ENCODE results near the gene CMSS1.
A peak's percentile ranks its signal among the peaks of the same experiment; 100 is the strongest.

CMSS1 gene

GRCh38 chr3:100114413-100115030, 296.9 kb downstream of the CMSS1 start, which contains the start of gene FILIP1L:
Gene FILIP1L (minus strand): TSS chr3:100114501.
- DNase-seq, result no peak

- DNase-seq, result no peak
These were observed 299.4 kb downstream of the CMSS1 start for GRCh38 chr3:100117093-100117492.

GRCh38 chr3:100120012-100120411, 302.4 kb downstream of the CMSS1 start:
- DNase-seq, result no peak

GRCh38 chr3:100120693-100121092, 303.0 kb downstream of the CMSS1 start:
- no peak for DNase-seq

GRCh38 chr3:100122321-100122720, 304.7 kb downstream of the CMSS1 start:
- DNase-seq, result no peak

GRCh38 chr3:100123112-100123511, 305.4 kb downstream of the CMSS1 start:
- DNase-seq, result no peak

- DNase-seq, result no peak
These were observed 306.6 kb downstream of the CMSS1 start for GRCh38 chr3:100124201-100124761.

GRCh38 chr3:100125161-100125938, 307.7 kb downstream of the CMSS1 start:
- DNase-seq, result peak; percentile 5

- DNase-seq, result no peak
These were observed 310.1 kb downstream of the CMSS1 start for GRCh38 chr3:100127792-100128191.

GRCh38 chr3:100128565-100128964, 310.9 kb downstream of the CMSS1 start:
- no peak for DNase-seq

- DNase-seq, result no peak
These were observed 312.3 kb downstream of the CMSS1 start for GRCh38 chr3:100129941-100130340.

GRCh38 chr3:100131241-100131640, 313.6 kb downstream of the CMSS1 start:
- no peak for DNase-seq

GRCh38 chr3:100136921-100137320, 319.3 kb downstream of the CMSS1 start:
- DNase-seq, result no peak

GRCh38 chr3:100140976-100141375, 323.3 kb downstream of the CMSS1 start:
- DNase-seq, result no peak

GRCh38 chr3:100141586-100141985, 323.9 kb downstream of the CMSS1 start:
- DNase-seq, result no peak

GRCh38 chr3:100144255-100144866, 326.7 kb downstream of the CMSS1 start:
- DNase-seq, result no peak

GRCh38 chr3:100149130-100149529, 331.5 kb downstream of the CMSS1 start:
- DNase-seq, result peak; percentile 13

- DNase-seq, result no peak
These were observed 332.2 kb downstream of the CMSS1 start for GRCh38 chr3:100149713-100150415.

GRCh38 chr3:100150473-100150872, 332.8 kb downstream of the CMSS1 start:
- no peak for DNase-seq

- no peak for DNase-seq
These were observed 333.5 kb downstream of the CMSS1 start for GRCh38 chr3:100151024-100151707.

GRCh38 chr3:100154171-100154570, 336.5 kb downstream of the CMSS1 start:
- no peak for DNase-seq

GRCh38 chr3:100155128-100155527, 337.5 kb downstream of the CMSS1 start:
- no peak for DNase-seq

Measured in NCI-H146 (cell line).